Measurements from ENCODE around the gene ZNF8.

- TF ChIP-seq CTCF (IDR thresholded peaks at IDR 0.05; ENCODE audit: insufficient read depth, low read length, poor library complexity, severe bottlenecking) (no peak), EZH2phosphoT487 (conservative IDR thresholded peaks at IDR 0.05; ENCODE audit: low read length) (no peak)
Measured at GRCh38 chr19:58304255-58304654, 25.5 kb downstream of the ZNF8 start.
